Astrocyte of the cerebellum (primary cell): ENCODE data around the gene ST13.
A peak's percentile ranks its signal among the peaks of the same experiment; 100 is the strongest.

Source experiments
- DNase-seq: peaks from one replicate; pipeline ENCODE4 v3.0.0-alpha.2; 2011; ENCODE audit warnings: low read depth
- H3K4me3 ChIP-seq: 2 replicates; pipeline ENCODE4 v1.5.1; 2011; ENCODE audit warnings: mild to moderate bottlenecking, low read depth, low read length, moderate library complexity
- in situ Hi-C: cut with HindIII; loops from 2 replicates; pipeline ENCODE4 v1.10.0; 2017; ENCODE audit warnings: low sequenced_read_pairs
- TF ChIP-seq, protein P1 (sequence below): IDR thresholded peaks from 2 replicates; pipeline ENCODE4 v1.5.1; 2012; ENCODE audit warnings: low read length, low read depth, moderate library complexity, mild to moderate bottlenecking; ENCODE audit errors: missing control alignments

Gene ST13

DNA sequence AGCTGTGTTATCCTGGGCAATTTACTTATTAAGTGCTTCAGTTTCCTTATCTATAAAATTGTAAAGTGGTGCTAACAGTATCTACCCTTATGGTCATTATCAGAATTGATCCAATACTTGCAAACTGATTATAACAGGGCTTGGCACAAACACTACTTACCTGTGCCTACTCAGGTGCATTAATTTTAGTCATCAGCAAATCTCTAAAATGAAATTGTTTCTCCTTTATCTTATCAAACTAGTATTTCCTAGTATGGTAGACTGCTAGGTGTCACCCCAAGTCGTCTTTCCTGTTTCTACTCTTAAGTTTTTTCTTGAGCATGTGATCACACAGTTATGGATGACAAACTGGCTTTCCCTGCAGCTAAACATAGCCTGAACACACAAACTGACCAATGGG, 33.0 kb downstream of the ST13 start:
- no peak for DNase-seq
- TF ChIP-seq, protein P1, sequence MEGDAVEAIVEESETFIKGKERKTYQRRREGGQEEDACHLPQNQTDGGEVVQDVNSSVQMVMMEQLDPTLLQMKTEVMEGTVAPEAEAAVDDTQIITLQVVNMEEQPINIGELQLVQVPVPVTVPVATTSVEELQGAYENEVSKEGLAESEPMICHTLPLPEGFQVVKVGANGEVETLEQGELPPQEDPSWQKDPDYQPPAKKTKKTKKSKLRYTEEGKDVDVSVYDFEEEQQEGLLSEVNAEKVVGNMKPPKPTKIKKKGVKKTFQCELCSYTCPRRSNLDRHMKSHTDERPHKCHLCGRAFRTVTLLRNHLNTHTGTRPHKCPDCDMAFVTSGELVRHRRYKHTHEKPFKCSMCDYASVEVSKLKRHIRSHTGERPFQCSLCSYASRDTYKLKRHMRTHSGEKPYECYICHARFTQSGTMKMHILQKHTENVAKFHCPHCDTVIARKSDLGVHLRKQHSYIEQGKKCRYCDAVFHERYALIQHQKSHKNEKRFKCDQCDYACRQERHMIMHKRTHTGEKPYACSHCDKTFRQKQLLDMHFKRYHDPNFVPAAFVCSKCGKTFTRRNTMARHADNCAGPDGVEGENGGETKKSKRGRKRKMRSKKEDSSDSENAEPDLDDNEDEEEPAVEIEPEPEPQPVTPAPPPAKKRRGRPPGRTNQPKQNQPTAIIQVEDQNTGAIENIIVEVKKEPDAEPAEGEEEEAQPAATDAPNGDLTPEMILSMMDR = no peak
- no peak overlapping the region for H3K4me3 ChIP-seq
- in situ Hi-C loops = no loop called here

DNA sequence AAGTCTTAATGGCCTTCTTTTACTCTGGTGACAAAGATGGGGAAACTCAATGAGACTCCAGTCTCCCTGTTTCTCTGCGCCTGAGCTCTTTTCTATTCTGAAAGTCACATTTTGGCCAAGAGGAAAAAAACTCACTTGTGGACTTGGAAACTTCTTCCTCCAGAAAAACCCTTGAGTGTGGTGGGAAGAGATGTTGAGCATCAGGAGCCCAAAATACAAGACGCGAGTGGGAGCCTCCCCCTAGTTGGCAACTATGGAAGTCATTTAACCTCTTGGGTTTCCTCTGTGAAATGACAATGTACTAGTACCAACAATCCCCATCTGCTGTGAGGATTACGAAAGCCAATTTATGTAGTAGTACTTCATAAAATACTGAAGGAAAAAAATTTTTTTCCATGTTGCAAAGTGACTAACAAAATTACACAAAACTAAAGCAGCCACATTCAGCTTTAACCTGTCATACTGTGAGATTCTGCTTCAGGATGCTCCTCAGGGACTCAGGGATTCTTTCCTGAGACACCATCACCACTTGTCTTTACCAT, 36.8 kb downstream of the ST13 start:
- peak overlapping the region; percentile 98 for H3K4me3 ChIP-seq
- in situ Hi-C loops = no loop called here
- no peak for DNase-seq
- TF ChIP-seq, protein P1 = no peak

DNA sequence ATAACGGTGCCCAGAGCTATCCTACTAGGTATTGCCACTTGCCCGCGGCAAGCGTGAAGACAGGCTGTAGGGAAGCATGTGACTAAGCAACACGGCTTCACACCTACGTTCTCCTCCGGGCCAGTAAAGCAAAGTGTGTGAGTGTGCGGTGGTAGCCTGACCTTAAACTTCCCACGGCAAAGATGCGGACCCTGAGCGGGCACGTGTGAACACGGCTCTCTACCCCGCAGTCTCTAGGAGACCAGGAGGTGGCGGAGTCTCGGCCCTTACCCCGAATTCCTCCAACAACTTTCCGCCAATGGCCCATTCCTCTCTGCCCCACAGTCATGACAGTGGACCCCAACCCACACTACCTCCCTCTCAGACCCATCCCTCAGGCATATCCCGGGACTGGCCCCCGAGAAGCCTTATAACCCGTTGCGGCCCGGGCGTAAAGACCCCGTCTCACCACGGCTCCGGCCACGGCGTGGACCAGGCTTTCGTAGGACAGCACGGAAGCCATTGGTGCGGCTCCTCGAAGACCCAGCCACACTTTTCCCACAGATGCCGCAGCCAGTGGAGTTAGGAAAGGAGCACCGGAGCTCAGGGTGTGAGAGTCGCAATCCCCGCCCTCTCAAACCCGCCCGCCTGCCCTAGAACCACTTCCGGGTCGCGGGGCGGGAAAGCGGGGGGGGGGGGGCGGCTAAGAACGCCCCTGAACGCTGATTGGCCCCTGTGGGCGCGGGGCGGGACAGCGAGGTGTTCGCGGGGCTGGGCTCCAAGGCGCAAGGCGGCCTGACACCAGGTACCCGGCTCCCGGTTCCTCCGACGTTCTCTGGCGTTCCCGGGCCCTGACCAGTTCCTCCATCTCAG, 37.5 kb downstream of the ST13 start, which contains the start of gene SLC25A17:
Gene SLC25A17, minus strand, starts transcription at position 600 of the 852 bp plus-strand sequence. Its CDS starts 98 bp downstream, at position 502.
- in situ Hi-C loops = no loop called here
- TF ChIP-seq, protein P1 = peak; percentile 55
- H3K4me3 ChIP-seq = peak within 1 kb of the TSS; percentile 98
- DNase-seq = peak; percentile 53

DNA sequence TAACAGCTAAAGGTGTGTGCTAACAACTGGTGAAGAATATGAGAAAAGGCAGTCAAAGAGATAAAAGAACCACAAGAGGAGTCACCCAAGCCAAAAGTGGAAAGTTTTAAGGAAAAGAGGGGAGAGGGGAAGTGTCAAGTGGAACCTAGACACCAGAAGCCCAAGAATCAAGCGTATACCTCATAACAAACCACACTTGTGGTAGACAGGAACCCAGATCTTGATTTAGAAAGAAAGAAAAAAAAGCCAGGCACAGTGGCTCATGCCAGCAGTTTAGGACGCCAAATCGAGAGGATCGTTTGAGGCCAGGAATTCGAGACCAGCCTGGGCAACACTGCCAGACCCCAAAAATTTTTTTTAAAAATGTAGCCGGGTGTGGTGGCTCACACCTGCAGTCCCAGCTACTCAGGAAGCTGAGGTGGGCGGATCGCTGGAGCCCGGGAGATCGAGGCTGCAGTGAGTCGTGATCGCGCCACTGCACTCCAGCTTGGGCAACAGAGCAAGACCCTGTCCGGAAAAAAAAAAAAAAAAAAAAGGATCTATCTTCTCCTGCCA, 38.2 kb downstream of the ST13 start:
- H3K4me3 ChIP-seq = peak overlapping the region; percentile 98
- DNase-seq = no peak
- TF ChIP-seq, protein P1 = no peak
- in situ Hi-C loops = no loop called here

DNA sequence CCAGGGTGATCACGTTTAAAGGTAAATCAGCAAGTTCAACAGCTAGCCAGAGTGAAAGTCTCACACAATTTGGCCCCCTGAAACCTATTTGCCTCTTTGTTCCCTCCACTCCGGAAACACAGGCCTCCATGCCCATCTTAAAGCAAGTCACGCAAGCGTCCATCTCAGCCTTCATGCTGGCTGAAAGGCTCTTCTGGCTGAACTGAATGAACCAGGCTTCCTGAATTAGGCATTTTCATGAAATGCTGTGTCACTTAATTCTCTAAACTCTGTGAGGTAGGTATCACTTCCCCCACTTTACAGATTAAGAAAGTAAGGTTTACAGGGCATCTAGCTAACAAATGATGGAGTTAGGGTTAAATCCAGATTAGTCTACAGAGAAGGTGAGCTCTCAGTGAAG, 38.7 kb downstream of the ST13 start:
- TF ChIP-seq, protein P1 = no peak
- no peak for DNase-seq
- in situ Hi-C loops = no loop called here
- no peak overlapping the region for H3K4me3 ChIP-seq

DNA sequence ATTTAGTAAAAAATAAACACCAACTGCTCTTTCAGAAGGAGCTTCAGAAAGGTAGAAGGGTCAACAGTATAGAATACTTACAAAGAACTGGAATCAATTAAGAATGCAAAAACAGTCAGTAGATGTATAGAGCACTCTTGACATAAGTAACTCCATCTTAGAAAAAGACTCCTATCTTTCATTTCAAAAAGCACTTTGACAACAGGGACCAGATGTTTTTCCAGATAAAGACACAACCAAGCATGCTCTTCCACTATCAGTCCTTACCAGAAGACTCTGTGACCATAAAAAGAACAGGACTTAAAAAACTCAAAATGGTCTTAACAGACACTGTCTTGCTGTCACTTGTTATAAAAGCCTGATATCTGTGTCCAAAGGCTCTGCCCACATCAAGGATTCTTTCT, 42.5 kb downstream of the ST13 start:
- no peak for DNase-seq
- H3K4me3 ChIP-seq = no peak overlapping the region
- in situ Hi-C loops = no loop called here
- TF ChIP-seq, protein P1 = no peak
